ENCODE measurements around the gene ZBTB7C.

DNA sequence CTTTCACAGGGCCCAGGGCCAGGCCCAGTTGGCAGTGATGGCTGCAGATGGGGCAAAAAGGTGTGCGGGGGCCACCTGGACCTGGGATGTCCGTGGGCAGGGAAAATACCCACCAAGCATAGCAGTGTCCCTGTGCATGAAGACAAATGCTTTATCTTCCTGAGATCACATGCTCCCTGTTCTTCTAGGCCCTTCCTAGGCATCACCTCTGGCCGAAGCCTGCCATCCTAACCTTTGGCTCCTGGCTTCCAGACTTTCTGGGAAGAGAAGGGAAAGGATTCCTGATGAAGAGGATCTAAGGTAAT lies 373.7 kb downstream of the ZBTB7C start:
- TF ChIP-seq, protein P1, sequence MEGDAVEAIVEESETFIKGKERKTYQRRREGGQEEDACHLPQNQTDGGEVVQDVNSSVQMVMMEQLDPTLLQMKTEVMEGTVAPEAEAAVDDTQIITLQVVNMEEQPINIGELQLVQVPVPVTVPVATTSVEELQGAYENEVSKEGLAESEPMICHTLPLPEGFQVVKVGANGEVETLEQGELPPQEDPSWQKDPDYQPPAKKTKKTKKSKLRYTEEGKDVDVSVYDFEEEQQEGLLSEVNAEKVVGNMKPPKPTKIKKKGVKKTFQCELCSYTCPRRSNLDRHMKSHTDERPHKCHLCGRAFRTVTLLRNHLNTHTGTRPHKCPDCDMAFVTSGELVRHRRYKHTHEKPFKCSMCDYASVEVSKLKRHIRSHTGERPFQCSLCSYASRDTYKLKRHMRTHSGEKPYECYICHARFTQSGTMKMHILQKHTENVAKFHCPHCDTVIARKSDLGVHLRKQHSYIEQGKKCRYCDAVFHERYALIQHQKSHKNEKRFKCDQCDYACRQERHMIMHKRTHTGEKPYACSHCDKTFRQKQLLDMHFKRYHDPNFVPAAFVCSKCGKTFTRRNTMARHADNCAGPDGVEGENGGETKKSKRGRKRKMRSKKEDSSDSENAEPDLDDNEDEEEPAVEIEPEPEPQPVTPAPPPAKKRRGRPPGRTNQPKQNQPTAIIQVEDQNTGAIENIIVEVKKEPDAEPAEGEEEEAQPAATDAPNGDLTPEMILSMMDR (conservative IDR thresholded peaks at IDR 0.05 in 1 of 2, IDR thresholded peaks at IDR 0.05 in 1 of 2; ENCODE audit: extremely low read depth in 1 of 2, insufficient read depth in 1 of 2, low read depth in 1 of 2, low read length in 2 of 2) = no peak
- TF ChIP-seq EZH2 (IDR thresholded peaks at IDR 0.05; ENCODE audit: borderline replicate concordance, low read length) = no peak

Measured in mammary epithelial cell (primary cell).